Common myeloid progenitor, CD34-positive (primary cell): ENCODE data around the gene AUTS2.

Source experiments
- CTCF ChIA-PET: fragments of 350-600 bp; sonication (Branson Sonifier 250); formaldehyde crosslinking; loops from one replicate; lab custom pipeline; 2021; ENCODE audit warnings: antibody characterized with exemption; lab: Charles Lee
- POLR2A ChIA-PET: fragments of 350-600 bp; sonication (Branson Sonifier 250); formaldehyde crosslinking; loops from one replicate; lab custom pipeline; 2021; ENCODE audit warnings: antibody characterized with exemption; lab: Charles Lee
- DNase-seq, 3 donors: peaks; one replicate each; pipeline versions ENCODE4 v3.0.0 to v3.0.0-alpha.2; 2013
- H3K27ac ChIP-seq, 2 experiments: 1 replicate in 1 of 2; 2 replicates in 1 of 2; pipeline ENCODE4 v1.7.0; 2013; ENCODE audit warnings: inconsistent platforms in 2 of 2, low read length in 2 of 2, mild to moderate bottlenecking in 2 of 2, low read depth in 1 of 2, moderate library complexity in 1 of 2; ENCODE audit not compliant: severe bottlenecking in 2 of 2, insufficient read depth in 1 of 2, poor library complexity in 1 of 2
- H3K27me3 ChIP-seq, 5 experiments: replicated peaks in 2 of 5; 1 replicate in 3 of 5; 2 replicates in 2 of 5; pipeline versions ENCODE4 v1.6.1 to v1.7.0; 2013; ENCODE audit warnings: low read length in 4 of 5, mild to moderate bottlenecking in 2 of 5, moderate library complexity in 2 of 5, inconsistent platforms in 1 of 5; ENCODE audit not compliant: insufficient read depth in 5 of 5, control insufficient read depth in 4 of 5
- H3K36me3 ChIP-seq, 4 experiments: 1 replicate in 2 of 4; 2 replicates in 2 of 4; pipeline versions ENCODE4 v1.6.1 to v1.7.0; 2013; ENCODE audit warnings: low read length in 3 of 4, control low read depth in 1 of 4, mild to moderate bottlenecking in 1 of 4; ENCODE audit not compliant: control insufficient read depth in 4 of 4, insufficient read depth in 4 of 4
- H3K4me1 ChIP-seq, 4 experiments: 1 replicate in 3 of 4; 2 replicates in 1 of 4; pipeline versions ENCODE4 v1.6.1 to v1.7.1; 2013; ENCODE audit warnings: low read length in 3 of 4, mild to moderate bottlenecking in 3 of 4, control low read depth in 1 of 4, inconsistent platforms in 1 of 4, moderate library complexity in 1 of 4; ENCODE audit not compliant: control insufficient read depth in 4 of 4, insufficient read depth in 4 of 4; ENCODE audit errors: control extremely low read depth in 1 of 4
- H3K4me3 ChIP-seq, 7 experiments: 1 replicate in 4 of 7; 2 replicates in 3 of 7; pipeline versions ENCODE4 v1.5.1 to v1.7.0; 2013; ENCODE audit warnings: mild to moderate bottlenecking in 7 of 7, low read length in 6 of 7, moderate library complexity in 6 of 7, inconsistent platforms in 2 of 7, low read depth in 2 of 7, control low read depth in 1 of 7; ENCODE audit not compliant: insufficient read depth in 4 of 7, control insufficient read depth in 1 of 7; ENCODE audit errors: extremely low read depth in 1 of 7
- H3K9me3 ChIP-seq, 5 experiments: 1 replicate in 4 of 5; 2 replicates in 1 of 5; pipeline versions ENCODE4 v1.6.1 to v1.7.1; 2013; ENCODE audit warnings: low read length in 4 of 5, mild to moderate bottlenecking in 2 of 5, inconsistent platforms in 1 of 5, low read depth in 1 of 5, moderate library complexity in 1 of 5; ENCODE audit not compliant: control insufficient read depth in 4 of 5, insufficient read depth in 2 of 5; ENCODE audit errors: control extremely low read depth in 1 of 5
- WGBS: methylation state at CpG from one replicate; pipeline ENCODE4 v1.1.5; 2013; ENCODE audit not compliant: insufficient coverage; 5-methylcytosine and 5-hydroxymethylcytosine counted together

AUTS2 gene

DNA sequence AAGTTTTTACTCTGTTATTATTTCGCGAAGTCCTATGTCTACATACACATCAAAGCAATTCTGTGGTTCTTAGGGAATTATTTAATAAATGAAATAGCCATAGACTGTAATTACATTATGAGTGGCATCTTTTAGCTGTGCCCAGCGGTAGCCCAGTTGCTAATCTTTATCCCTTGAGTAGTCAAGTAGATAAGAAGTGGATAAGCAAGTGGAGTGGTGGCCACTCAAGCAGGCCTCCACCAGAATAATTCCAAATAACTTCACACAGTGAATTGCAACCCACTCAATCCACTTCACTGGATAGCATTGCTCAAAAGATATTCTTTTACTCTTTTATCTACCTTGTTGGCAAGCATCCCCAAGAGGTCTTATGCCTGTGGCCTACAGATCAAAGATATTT, 349.7 kb downstream of the AUTS2 start:
- H3K36me3 ChIP-seq: no peaks in the 10 kb centered on the region
- WGBS: no CpG with 5 or more reads among the region's 3 CpGs
- CTCF ChIA-PET: no interaction called here

GRCh38 chr7:69949122-69949521, 350.8 kb downstream of the AUTS2 start:
- CTCF ChIA-PET: no interaction called here

More for the DNA sequence above, 349.7 kb downstream of the AUTS2 start:
- peaks cover 3 to 7% (median 5%) of the 10 kb centered on the region in 4 experiments for H3K4me1 ChIP-seq
- H3K9me3 ChIP-seq: no peaks in the 10 kb centered on the region
- H3K4me3 ChIP-seq: no peak overlapping the region
- POLR2A ChIA-PET: no interaction called here
- H3K27me3 ChIP-seq: no peaks in the 10 kb centered on the region
- H3K27ac ChIP-seq: no peak overlapping the region
- no peak for DNase-seq

GRCh38 chr7:69951458-69951857, 353.2 kb downstream of the AUTS2 start:
- Histone ChIP-seq H3K4me1 (peaks cover 10 to 22% (median 15%) of the 10 kb centered on the region in 4 experiments), H3K4me3 (no peak overlapping the region), H3K27ac (no peak overlapping the region), H3K27me3 (no peaks in the 10 kb centered on the region), H3K9me3 (no peaks in the 10 kb centered on the region), H3K36me3 (no peaks in the 10 kb centered on the region)
- POLR2A ChIA-PET: no interaction called here
- CTCF ChIA-PET: interaction anchor here (0.7 kb wide), 1 partner anchor 55 kb away, joined by 3 read pairs; no protein-coding TSS in a partner anchor
- DNase-seq: no peak
- WGBS: 100% methylated on average over 3 of the region's 3 CpGs

More at GRCh38 chr7:69949122-69949521, 350.8 kb downstream of the AUTS2 start:
- Histone ChIP-seq H3K9me3 (no peaks in the 10 kb centered on the region), H3K36me3 (no peaks in the 10 kb centered on the region), H3K4me1 (peaks cover 5 to 16% (median 12%) of the 10 kb centered on the region in 4 experiments), H3K27me3 (no peaks in the 10 kb centered on the region), H3K4me3 (no peak overlapping the region), H3K27ac (no peak overlapping the region)
- POLR2A ChIA-PET: no interaction called here
- no CpG with 5 or more reads among the region's 2 CpGs for WGBS
- no peak for DNase-seq

DNA sequence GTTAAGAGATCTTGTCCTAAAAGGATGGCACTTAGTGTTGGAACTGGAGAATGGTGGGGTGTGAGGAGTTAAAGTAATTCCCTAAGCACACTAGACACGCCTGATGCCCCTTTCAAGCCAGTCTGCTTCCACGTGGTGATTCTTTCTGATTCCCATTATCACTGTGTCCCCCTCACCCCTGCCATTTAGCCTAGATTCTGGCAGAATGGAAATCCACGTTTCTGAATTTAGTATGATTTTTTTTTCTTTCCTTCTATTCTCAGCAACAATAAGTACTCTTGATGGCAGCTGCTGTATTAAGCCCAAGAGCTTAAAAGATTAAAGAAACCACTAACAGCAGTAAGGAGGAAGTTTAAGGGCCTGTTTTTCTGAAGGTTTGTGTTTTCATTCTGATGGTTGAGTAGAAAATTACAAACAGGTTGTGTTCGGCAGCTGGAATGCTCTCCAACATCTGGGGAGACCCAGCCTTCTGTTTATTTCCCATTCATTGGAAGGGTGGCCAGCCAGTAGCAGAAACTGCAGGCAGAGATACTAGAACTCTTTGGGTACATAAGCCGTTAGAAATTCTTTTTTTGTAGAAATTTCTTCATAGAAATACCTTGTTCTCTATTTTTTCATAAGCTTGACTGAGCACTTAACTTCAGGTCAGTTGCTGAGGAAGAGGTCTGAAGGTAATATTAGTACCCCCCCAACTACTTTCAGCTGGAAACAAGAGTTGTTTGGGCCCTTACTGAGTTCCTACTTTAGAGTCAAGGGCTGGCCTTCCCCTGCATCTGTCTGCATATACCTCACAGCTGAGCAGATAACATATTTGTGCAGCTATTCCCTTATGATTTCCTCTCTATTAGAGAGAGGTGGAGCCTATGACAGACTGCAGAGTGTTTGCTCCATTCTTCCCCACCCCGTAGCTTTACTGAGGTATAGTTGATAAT, 355.1 kb downstream of the AUTS2 start:
- Histone ChIP-seq H3K36me3 (no peaks in the 10 kb centered on the region), H3K9me3 (no peaks in the 10 kb centered on the region), H3K27ac (peak overlapping the region; percentile 52 to 62), H3K27me3 (no peaks in the 10 kb centered on the region), H3K4me3 (peak overlapping the region in 2 of 7 experiments; percentile 2 to 39), H3K4me1 (peaks cover 10 to 22% (median 15%) of the 10 kb centered on the region in 4 experiments)
- ChIA-PET POLR2A (interaction anchor here (1.3 kb wide), 1 partner anchor 9 kb away, joined by 6 read pairs; no protein-coding TSS in a partner anchor), CTCF (interaction anchor here (1.5 to 2.0 kb wide), 4 partner anchors 9 to 22 kb away, joined by 4 to 9 read pairs (median 6); no protein-coding TSS in a partner anchor)
- peak in 2 of 3 donors; percentile 56 to 65 for DNase-seq
- WGBS: 20% methylated on average over 1 of the region's 6 CpGs

DNA sequence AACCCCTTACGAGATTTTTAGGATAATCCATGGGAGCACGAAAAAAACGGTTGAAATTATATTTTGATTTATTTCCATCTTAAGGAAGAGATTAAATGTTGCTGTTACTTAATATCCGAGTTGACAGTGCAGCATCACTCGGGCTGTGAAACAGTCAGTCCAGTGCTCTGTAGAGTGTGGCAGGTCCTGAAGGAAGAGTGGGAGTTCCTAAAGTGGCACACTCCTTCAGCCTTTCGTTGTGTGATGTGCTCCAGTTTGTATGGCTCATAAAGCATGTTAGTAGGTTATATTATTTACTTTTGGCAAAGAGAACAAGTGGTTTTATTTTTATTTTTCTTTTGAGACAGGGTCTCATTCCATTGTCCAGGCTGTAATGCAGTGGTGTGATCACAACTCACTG, 358.3 kb downstream of the AUTS2 start:
- DNase-seq: no peak
- no peak overlapping the region for H3K27ac ChIP-seq
- 97% methylated on average over 3 of the region's 6 CpGs for WGBS
- H3K36me3 ChIP-seq: no peaks in the 10 kb centered on the region
- peaks cover 10 to 22% (median 16%) of the 10 kb centered on the region in 4 experiments for H3K4me1 ChIP-seq
- no peak overlapping the region for H3K4me3 ChIP-seq
- H3K9me3 ChIP-seq: no peaks in the 10 kb centered on the region
- no peaks in the 10 kb centered on the region for H3K27me3 ChIP-seq
- ChIA-PET POLR2A (no interaction called here), CTCF (no interaction called here)

DNA sequence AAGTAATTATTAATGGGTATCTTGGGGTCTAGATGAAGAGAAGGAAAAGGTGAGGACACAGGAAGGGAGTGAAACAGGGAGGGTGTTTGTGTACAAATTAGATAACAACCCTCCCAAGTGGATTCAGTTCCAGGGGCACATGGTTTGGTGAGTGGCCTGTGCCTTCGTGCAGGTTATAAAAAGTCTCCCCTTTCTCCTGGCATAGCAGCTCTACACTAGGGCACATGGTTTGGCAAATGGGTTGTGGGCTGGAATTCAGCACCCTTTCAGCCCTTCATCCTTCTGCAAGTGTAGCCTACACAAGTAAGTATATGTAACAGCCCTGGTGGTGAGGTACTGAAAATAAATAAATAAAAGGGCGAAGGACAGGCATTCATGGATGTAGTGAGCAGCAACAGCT, 359.4 kb downstream of the AUTS2 start:
- H3K4me1 ChIP-seq: peaks cover 13 to 28% (median 24%) of the 10 kb centered on the region in 4 experiments
- WGBS: 100% methylated on average over 1 of the region's 2 CpGs
- ChIA-PET POLR2A (no interaction called here), CTCF (interaction anchor here (0.6 kb wide), 1 partner anchor 1478 kb away, joined by 4 read pairs; no protein-coding TSS in a partner anchor)
- H3K9me3 ChIP-seq: no peaks in the 10 kb centered on the region
- no peak for DNase-seq
- no peak overlapping the region for H3K4me3 ChIP-seq
- no peaks in the 10 kb centered on the region for H3K36me3 ChIP-seq
- H3K27me3 ChIP-seq: no peaks in the 10 kb centered on the region
- H3K27ac ChIP-seq: no peak overlapping the region
